Mesenchymal stem cell (in vitro differentiated cells and primary cell): ENCODE measurements around the gene ABCA10.

ENCODE experiments used
- DNase-seq: peaks from one replicate; pipeline ENCODE4 v3.0.0-alpha.2; 2013
- H2AFZ ChIP-seq: one replicate; pipeline ENCODE4 v1.6.1; 2013; ENCODE audit warnings: low read depth, mild to moderate bottlenecking, control low read depth, inconsistent platforms, low read length, moderate library complexity
- H2AK5ac ChIP-seq: 2 replicates; pipeline ENCODE4 v1.6.1; 2013; ENCODE audit warnings: low read length, moderate library complexity, mild to moderate bottlenecking, inconsistent platforms; ENCODE audit not compliant: severe bottlenecking
- H2BK120ac ChIP-seq: one replicate; pipeline ENCODE4 v1.6.1; 2013; ENCODE audit warnings: low read depth, mild to moderate bottlenecking, inconsistent platforms, low read length, moderate library complexity
- H2BK12ac ChIP-seq, 2 experiments: one replicate each; pipeline ENCODE4 v1.6.1; 2013; ENCODE audit warnings: inconsistent platforms in 2 of 2, low read length in 2 of 2, mild to moderate bottlenecking in 2 of 2, moderate library complexity in 2 of 2, control low read depth in 1 of 2
- H2BK15ac ChIP-seq: one replicate; pipeline ENCODE4 v1.6.1; 2013; ENCODE audit warnings: mild to moderate bottlenecking, low read depth, inconsistent platforms; ENCODE audit not compliant: poor library complexity, severe bottlenecking
- H2BK5ac ChIP-seq: 2 replicates; pipeline ENCODE4 v1.6.1; 2013; ENCODE audit warnings: low read depth, mild to moderate bottlenecking, low read length, control low read depth, inconsistent platforms; ENCODE audit not compliant: poor library complexity, severe bottlenecking
- H3K14ac ChIP-seq, 2 experiments: one replicate each; pipeline ENCODE4 v1.6.1; 2013; ENCODE audit warnings: inconsistent platforms in 2 of 2, low read length in 2 of 2, control low read depth in 1 of 2, mild to moderate bottlenecking in 1 of 2, moderate library complexity in 1 of 2
- H3K18ac ChIP-seq, 2 experiments: one replicate each; pipeline ENCODE4 v1.6.1; 2013; ENCODE audit warnings: inconsistent platforms in 2 of 2, low read length in 2 of 2, control low read depth in 1 of 2, low read depth in 1 of 2, mild to moderate bottlenecking in 1 of 2
- H3K23ac ChIP-seq, 2 experiments: one replicate each; pipeline ENCODE4 v1.6.1; 2013; ENCODE audit warnings: inconsistent platforms in 2 of 2, low read length in 2 of 2, mild to moderate bottlenecking in 2 of 2, moderate library complexity in 2 of 2, control low read depth in 1 of 2
- H3K27ac ChIP-seq: 2 replicates; pipeline ENCODE4 v1.5.1; 2013; ENCODE audit warnings: mild to moderate bottlenecking, moderate library complexity, low read length, control low read depth, inconsistent platforms; ENCODE audit not compliant: poor library complexity, severe bottlenecking
- H3K27me3 ChIP-seq, 2 experiments: 2 replicates each; pipeline versions ENCODE4 v1.6.1 to v1.7.0; 2013; ENCODE audit warnings: low read length in 2 of 2, mild to moderate bottlenecking in 2 of 2, moderate library complexity in 2 of 2, control low read depth in 1 of 2, inconsistent platforms in 1 of 2; ENCODE audit not compliant: control insufficient read depth in 1 of 2, insufficient read depth in 1 of 2
- H3K36me3 ChIP-seq, 2 experiments: 2 replicates each; pipeline versions ENCODE4 v1.6.1 to v1.7.0; 2013; ENCODE audit warnings: low read length in 2 of 2, control low read depth in 1 of 2, inconsistent platforms in 1 of 2, low read depth in 1 of 2, mild to moderate bottlenecking in 1 of 2; ENCODE audit not compliant: insufficient read depth in 2 of 2, control insufficient read depth in 1 of 2
- H3K4ac ChIP-seq, 2 experiments: one replicate each; pipeline ENCODE4 v1.6.1; 2013; ENCODE audit warnings: inconsistent platforms in 2 of 2, low read length in 2 of 2, mild to moderate bottlenecking in 2 of 2, moderate library complexity in 2 of 2, control low read depth in 1 of 2, low read depth in 1 of 2
- H3K4me1 ChIP-seq: 2 replicates; pipeline ENCODE4 v1.6.1; 2013; ENCODE audit warnings: low read depth, low read length, control low read depth; ENCODE audit not compliant: control insufficient read depth, insufficient read depth
- H3K4me2 ChIP-seq: 2 replicates; pipeline ENCODE4 v1.6.1; 2013; ENCODE audit warnings: low read length, mild to moderate bottlenecking, inconsistent platforms; ENCODE audit not compliant: poor library complexity, severe bottlenecking
- H3K4me3 ChIP-seq, 2 experiments: 2 replicates each; pipeline versions ENCODE4 v1.5.1 to v1.7.0; 2013; ENCODE audit warnings: low read length in 2 of 2, mild to moderate bottlenecking in 2 of 2, control low read depth in 1 of 2, low read depth in 1 of 2; ENCODE audit not compliant: insufficient read depth in 1 of 2
- H3K79me1 ChIP-seq: replicated peaks from 2 replicates; pipeline ENCODE4 v1.6.1; 2013; ENCODE audit warnings: mild to moderate bottlenecking, control low read depth, low read length, inconsistent platforms; ENCODE audit not compliant: poor library complexity, severe bottlenecking
- H3K9ac ChIP-seq: 2 replicates; pipeline ENCODE4 v1.7.0; 2013; ENCODE audit warnings: mild to moderate bottlenecking, low read length, moderate library complexity
- H3K9me3 ChIP-seq: 2 replicates; pipeline ENCODE4 v1.7.0; 2013; ENCODE audit warnings: mild to moderate bottlenecking, low read length; ENCODE audit not compliant: control insufficient read depth
- H4K8ac ChIP-seq: one replicate; pipeline ENCODE4 v1.6.1; 2013; ENCODE audit warnings: inconsistent platforms, mild to moderate bottlenecking, low read length, moderate library complexity
- H4K91ac ChIP-seq: one replicate; pipeline ENCODE4 v1.6.1; 2013; ENCODE audit warnings: mild to moderate bottlenecking, low read length, inconsistent platforms
- WGBS: methylation state at CpG from one replicate; pipeline ENCODE4 v1.1.7; 2013; ENCODE audit warnings: mixed read lengths; 5-methylcytosine and 5-hydroxymethylcytosine counted together

Gene ABCA10

DNA sequence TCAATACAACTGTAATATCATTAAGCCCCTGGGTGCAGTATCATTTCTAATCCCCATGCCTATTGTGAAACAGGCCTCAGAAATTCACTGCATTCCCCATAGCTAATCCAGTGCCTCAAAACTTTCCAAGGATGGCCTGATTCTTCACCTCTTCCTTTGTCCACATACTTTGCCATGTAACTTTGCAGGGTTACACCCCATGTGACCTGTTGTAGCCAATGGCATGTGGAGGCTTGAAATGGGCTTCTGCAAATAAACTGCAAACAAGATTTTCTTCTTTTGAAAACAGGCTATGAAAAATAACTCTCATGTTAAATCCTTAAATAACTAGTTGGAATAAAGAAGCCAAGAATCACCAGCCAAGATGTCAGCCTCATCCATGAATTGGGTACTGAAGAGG, 35.9 kb downstream of the ABCA10 start:
- DNase-seq: no peak
- Histone ChIP-seq H3K9me3 (no peaks in the 10 kb centered on the region), H3K4me1 (no peaks in the 10 kb centered on the region), H4K91ac (no peak overlapping the region), H3K36me3 (peaks cover 0 to 16% of the 10 kb centered on the region in 2 experiments), H2BK15ac (no peak overlapping the region), H3K4me2 (no peak overlapping the region), H3K27ac (no peak overlapping the region), H3K14ac (no peak overlapping the region), H2AK5ac (no peak overlapping the region), H3K23ac (no peak overlapping the region), H2BK120ac (no peak overlapping the region), H2BK5ac (no peak overlapping the region), H2BK12ac (no peak overlapping the region), H3K27me3 (no peaks in the 10 kb centered on the region), H4K8ac (no peak overlapping the region), H3K18ac (no peak overlapping the region), H2AFZ (no peak overlapping the region), H3K4ac (no peak overlapping the region), H3K79me1 (no peaks in the 10 kb centered on the region), H3K9ac (no peak overlapping the region), H3K4me3 (no peak overlapping the region)

- Histone ChIP-seq H3K27me3 (no peaks in the 10 kb centered on the region), H4K91ac (no peak overlapping the region), H3K4me2 (no peak overlapping the region), H3K14ac (no peak overlapping the region), H2BK120ac (no peak overlapping the region), H3K27ac (no peak overlapping the region), H3K9me3 (no peaks in the 10 kb centered on the region), H3K4me3 (no peak overlapping the region), H2BK5ac (no peak overlapping the region), H3K4me1 (no peaks in the 10 kb centered on the region), H3K4ac (no peak overlapping the region), H2BK15ac (no peak overlapping the region), H3K18ac (no peak overlapping the region), H2BK12ac (no peak overlapping the region), H3K23ac (no peak overlapping the region), H2AK5ac (no peak overlapping the region), H4K8ac (no peak overlapping the region), H3K79me1 (no peaks in the 10 kb centered on the region), H3K36me3 (peaks cover 2 to 16% of the 10 kb centered on the region in 2 experiments), H2AFZ (no peak overlapping the region), H3K9ac (no peak overlapping the region)
- WGBS: no CpG with 5 or more reads among the region's 2 CpGs
- no peak for DNase-seq
Observed at GRCh38 chr17:69188796-69189195, 39.8 kb downstream of the ABCA10 start.

DNA sequence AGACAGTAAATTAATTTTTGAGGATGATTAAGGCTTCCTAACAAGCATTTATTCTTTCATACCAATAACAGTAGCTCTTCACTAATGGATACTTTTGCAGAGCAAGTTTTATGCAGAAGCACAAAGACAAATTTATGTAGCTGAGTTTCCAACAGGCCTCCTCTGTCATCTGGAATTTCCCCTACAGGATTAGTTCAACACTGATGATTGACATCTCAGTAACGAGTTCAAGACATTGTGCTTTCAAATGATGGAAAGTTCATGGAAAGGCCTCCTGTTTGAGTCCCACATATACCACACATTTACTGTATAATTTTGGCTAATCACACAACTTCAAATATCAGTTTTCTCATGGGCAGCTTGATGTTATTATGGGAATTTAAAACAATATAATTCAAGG, 40.6 kb downstream of the ABCA10 start:
- Histone ChIP-seq H3K9me3 (no peaks in the 10 kb centered on the region), H3K27me3 (no peaks in the 10 kb centered on the region), H4K8ac (no peak overlapping the region), H3K79me1 (no peaks in the 10 kb centered on the region), H3K4me2 (no peak overlapping the region), H3K14ac (no peak overlapping the region), H2BK15ac (no peak overlapping the region), H3K4ac (no peak overlapping the region), H2BK5ac (no peak overlapping the region), H3K36me3 (peaks cover 2 to 15% of the 10 kb centered on the region in 2 experiments), H3K27ac (no peak overlapping the region), H3K23ac (no peak overlapping the region), H4K91ac (no peak overlapping the region), H2BK120ac (no peak overlapping the region), H3K4me3 (no peak overlapping the region), H2AK5ac (no peak overlapping the region), H2BK12ac (no peak overlapping the region), H3K4me1 (no peaks in the 10 kb centered on the region), H3K18ac (no peak overlapping the region), H3K9ac (no peak overlapping the region), H2AFZ (no peak overlapping the region)
- DNase-seq: no peak
- WGBS: 100% methylated on average over 1 of the region's 1 CpG

DNA sequence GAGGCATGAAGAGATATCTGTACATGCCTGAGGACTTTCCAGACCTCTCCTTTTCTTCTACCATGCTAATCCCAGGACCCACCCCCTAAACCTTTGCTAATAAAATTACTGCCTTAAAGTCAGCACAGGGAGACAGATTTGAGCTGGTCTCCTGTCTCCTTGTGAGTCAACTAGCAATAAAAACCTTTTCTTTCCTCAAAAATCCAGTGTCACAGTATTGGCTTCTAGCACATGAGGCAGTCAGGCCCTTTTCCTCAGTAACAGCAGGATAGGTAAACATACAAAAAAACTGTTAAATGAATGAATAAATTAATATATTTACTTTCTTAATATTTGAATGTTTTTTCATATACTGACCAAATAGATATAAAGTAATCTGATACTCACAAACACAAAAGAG, 41.3 kb downstream of the ABCA10 start:
- H2BK15ac ChIP-seq: no peak overlapping the region
- no peaks in the 10 kb centered on the region for H3K79me1 ChIP-seq
- no peak overlapping the region for H4K91ac ChIP-seq
- H3K27me3 ChIP-seq: no peaks in the 10 kb centered on the region
- no peak overlapping the region for H2AFZ ChIP-seq
- H3K36me3 ChIP-seq: peaks cover 2 to 7% of the 10 kb centered on the region in 2 experiments
- H2BK120ac ChIP-seq: no peak overlapping the region
- H2BK5ac ChIP-seq: no peak overlapping the region
- no peak overlapping the region for H3K14ac ChIP-seq
- no peak overlapping the region for H3K4me2 ChIP-seq
- H3K9ac ChIP-seq: no peak overlapping the region
- DNase-seq: no peak
- H3K4me1 ChIP-seq: no peaks in the 10 kb centered on the region
- no peak overlapping the region for H4K8ac ChIP-seq
- no peak overlapping the region for H2AK5ac ChIP-seq
- no peaks in the 10 kb centered on the region for H3K9me3 ChIP-seq
- no peak overlapping the region for H3K18ac ChIP-seq
- no peak overlapping the region for H3K23ac ChIP-seq
- H3K4ac ChIP-seq: no peak overlapping the region
- H3K27ac ChIP-seq: no peak overlapping the region
- H2BK12ac ChIP-seq: no peak overlapping the region
- H3K4me3 ChIP-seq: no peak overlapping the region
